Activated CD4-positive, alpha-beta T cell treated with anti-CD3 and anti-CD28 coated beads for 36 hours (primary cell): ENCODE data around the gene CBFA2T3. TPM values are rescaled to one million over a fixed set of nuclear protein-coding genes. Genes with fewer than 3 reads are reported as not detected.

Experiments
- ATAC-seq: fragments of 200-7000 bp; cut with Tn5 transposase; one replicate; pipeline ENCODE4 v1.10.0; 2021; ENCODE audit warnings: mild to moderate bottlenecking, moderate library complexity
- CTCF ChIA-PET: fragments of 350-600 bp; sonication (Branson Sonifier 250); formaldehyde crosslinking; loops from one replicate; lab custom pipeline; 2021; ENCODE audit warnings: antibody characterized with exemption; lab: Charles Lee
- POLR2A ChIA-PET: fragments of 350-600 bp; sonication (Branson Sonifier 250); formaldehyde crosslinking; loops from one replicate; lab custom pipeline; 2021; ENCODE audit warnings: antibody characterized with exemption, inconsistent platforms; lab: Charles Lee
- DNase-seq: peaks from one replicate; pipeline ENCODE4 v3.0.0-alpha.2; 2020
- H3K27ac Mint-ChIP-seq: one replicate; pipeline ENCODE4 v1.8.0; 2021; ENCODE audit warnings: mixed read lengths
- H3K27me3 Mint-ChIP-seq: one replicate; pipeline ENCODE4 v1.8.0; 2021; ENCODE audit warnings: mixed read lengths
- H3K36me3 Mint-ChIP-seq: one replicate; pipeline ENCODE4 v1.8.0; 2021; ENCODE audit warnings: low read depth, mixed read lengths
- H3K4me1 Mint-ChIP-seq: one replicate; pipeline ENCODE4 v1.8.0; 2021; ENCODE audit warnings: mixed read lengths
- H3K4me3 Mint-ChIP-seq: one replicate; pipeline ENCODE4 v1.8.0; 2021; ENCODE audit warnings: mild to moderate bottlenecking, moderate library complexity, mixed read lengths
- H3K9me3 Mint-ChIP-seq: one replicate; pipeline ENCODE4 v1.8.0; 2021; ENCODE audit warnings: low read depth, mixed read lengths
- intact Hi-C, 2 experiments: fragments of 100-400 bp; cut with DNase I in 1 of 2; cut with micrococcal nuclease in 1 of 2; formaldehyde crosslinking; loops; one replicate each; pipeline versions ENCODE4 v1.14.2 to v1.15.1; 2022 to 2024; cut with DNase I, micrococcal nuclease
- total RNA-seq, 2 experiments: library from RNA; stranded (reverse); gene quantifications; one replicate each; pipeline ENCODE4 v1.2.3, GENCODE V29; 2021

CBFA2T3 gene
- total RNA-seq, 2 experiments from 2014 or later, result 0.30 to 0.34 TPM

DNA sequence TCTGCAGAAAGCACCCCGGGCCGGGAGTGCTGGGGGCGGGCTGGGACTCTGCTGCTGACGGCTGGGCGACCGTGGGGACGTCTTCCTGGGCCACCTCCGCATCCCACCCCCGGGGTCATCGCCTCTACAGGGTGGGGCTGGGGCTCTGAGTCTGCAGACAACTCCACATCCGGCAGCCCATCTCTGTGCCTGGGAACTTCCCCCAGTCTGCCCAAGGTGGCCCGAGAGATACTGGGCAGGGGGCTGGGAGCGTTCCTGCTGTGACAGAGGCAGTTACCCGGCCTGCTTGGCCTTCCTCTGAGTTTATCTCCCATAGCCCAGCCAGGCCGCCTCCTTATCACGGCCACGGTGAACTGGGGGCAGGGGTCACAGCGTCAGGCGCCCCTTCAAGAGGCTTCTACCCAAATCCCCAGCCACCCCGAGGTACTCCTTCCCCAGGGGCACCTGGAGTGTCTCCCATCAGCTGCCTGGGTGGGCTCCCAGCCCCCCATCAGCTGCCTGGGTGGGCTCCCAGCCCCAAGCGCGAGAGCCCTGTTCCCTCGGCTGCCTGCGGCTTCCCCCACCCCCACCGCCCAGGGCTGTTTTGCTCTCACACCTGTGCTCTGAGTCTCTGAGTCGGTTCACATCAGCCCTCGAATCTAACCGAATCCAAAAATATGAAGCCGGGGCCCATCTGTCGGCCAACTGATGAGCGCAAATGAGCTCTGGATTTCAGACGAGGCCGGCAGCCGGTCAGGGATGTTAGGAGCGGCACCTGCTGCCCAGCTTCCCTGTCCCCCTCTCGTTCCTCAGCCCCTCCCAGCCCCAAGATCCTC is 15.6 kb upstream of the CBFA2T3 start:
- peak; percentile 36 for ATAC-seq
- peaks cover 3% of the 10 kb centered on the region for H3K9me3 Mint-ChIP-seq
- POLR2A ChIA-PET, result no interaction called here
- CTCF ChIA-PET, result no interaction called here
- H3K27me3 Mint-ChIP-seq, result no peaks in the 10 kb centered on the region
- no peaks in the 10 kb centered on the region for H3K36me3 Mint-ChIP-seq
- H3K27ac Mint-ChIP-seq, result no peak overlapping the region
- H3K4me3 Mint-ChIP-seq, result no peak overlapping the region
- intact Hi-C loops, result loop anchor here in 1 of 2 experiments (5.0 kb wide), 1 partner anchor 40 kb away; no protein-coding TSS in a partner anchor
- no peaks in the 10 kb centered on the region for H3K4me1 Mint-ChIP-seq
- no peak for DNase-seq

- Mint-ChIP-seq H3K4me1 (no peaks in the 10 kb centered on the region), H3K27ac (no peak overlapping the region), H3K4me3 (no peak overlapping the region), H3K27me3 (no peaks in the 10 kb centered on the region), H3K36me3 (no peaks in the 10 kb centered on the region), H3K9me3 (no peaks in the 10 kb centered on the region)
- POLR2A ChIA-PET, result no interaction called here
- intact Hi-C loops, result loop anchor here in 1 of 2 experiments (5.0 kb wide), 1 partner anchor 40 kb away; no protein-coding TSS in a partner anchor
- DNase-seq (no peak), ATAC-seq (no peak)
- CTCF ChIA-PET, result no interaction called here
Measured at GRCh38 chr16:88991813-88992350, 14.9 kb upstream of the CBFA2T3 start.

DNA sequence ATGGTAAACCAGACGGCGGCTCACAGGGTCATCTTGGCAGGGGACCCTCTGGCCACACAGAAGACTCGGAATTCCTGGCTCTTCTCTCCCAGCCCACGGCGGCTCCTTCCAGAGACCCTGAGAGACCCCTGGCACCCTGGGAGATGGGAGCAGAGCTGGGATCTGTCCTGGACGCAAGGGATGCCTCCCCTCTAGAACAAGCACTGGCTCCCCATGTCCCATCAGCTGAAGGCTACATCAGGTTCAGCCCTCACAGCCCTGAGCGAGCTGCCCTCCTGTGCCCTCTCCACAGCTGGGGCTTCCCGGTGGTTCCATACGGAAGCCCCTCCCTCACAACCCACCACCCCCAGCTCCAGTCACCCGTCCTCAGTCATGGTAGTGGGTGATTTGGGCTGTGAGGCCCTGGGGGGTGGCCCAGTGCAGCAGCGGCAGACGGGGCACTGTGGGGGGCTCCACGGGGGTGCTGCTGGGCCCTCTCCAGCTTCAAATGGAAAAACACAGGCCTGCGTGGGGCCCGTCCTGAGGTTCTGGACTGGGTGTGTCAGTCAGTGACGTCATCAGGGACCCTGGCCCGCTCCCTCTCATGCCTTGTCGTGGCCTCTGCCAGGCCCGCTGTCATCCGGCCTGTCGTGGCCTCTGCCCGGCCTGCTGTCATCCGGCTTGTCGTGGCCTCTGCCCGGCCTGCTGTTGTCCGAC is 13.0 kb upstream of the CBFA2T3 start:
- POLR2A ChIA-PET, result no interaction called here
- Mint-ChIP-seq H3K27ac (no peak overlapping the region), H3K36me3 (no peaks in the 10 kb centered on the region), H3K9me3 (no peaks in the 10 kb centered on the region), H3K27me3 (no peaks in the 10 kb centered on the region), H3K4me3 (no peak overlapping the region), H3K4me1 (no peaks in the 10 kb centered on the region)
- ATAC-seq (no peak), DNase-seq (no peak)
- CTCF ChIA-PET, result no interaction called here
- intact Hi-C loops, result loop anchor here in 1 of 2 experiments (5.0 kb wide), 1 partner anchor 42 kb away; no protein-coding TSS in a partner anchor

DNA sequence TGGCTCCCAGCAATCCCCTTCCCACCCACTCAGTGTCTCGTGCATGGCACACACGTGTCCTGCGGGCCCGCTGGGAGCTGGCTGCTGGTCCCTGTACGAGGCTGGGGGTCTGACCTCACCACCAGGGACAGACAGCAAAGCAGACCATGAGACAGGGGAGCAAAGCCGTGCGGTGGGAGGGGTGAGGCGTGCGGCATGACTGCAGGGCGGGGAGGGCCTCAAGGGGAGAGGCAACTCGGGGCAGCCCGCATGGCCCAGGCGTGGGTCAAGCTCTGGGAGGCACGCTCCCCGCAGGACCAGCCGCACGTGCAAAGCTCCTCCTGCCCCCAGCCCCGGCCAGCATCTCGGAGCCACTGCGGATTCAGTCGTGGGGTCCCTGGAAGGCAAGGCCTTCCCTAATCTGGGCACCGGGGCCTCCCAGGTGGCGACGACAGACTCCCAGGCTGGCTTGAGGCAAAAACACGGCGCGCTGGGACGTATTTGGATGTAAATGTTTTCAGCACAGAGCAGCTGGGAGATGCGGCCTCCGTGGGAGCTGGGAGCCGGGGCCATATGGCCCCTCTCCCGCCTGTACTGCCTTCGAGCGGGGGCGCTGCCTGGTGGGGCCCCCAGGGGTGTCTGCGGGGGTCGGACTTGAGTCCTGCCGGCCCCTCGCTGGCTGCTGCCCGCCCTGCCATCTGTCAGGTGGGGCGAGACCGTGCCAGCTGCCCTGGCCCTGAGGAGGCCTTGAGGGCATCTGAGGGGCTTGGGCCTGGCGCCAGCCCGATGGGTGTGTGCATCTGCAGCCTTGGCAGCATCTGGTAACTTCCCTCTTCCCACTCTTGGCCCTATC is 12.2 kb upstream of the CBFA2T3 start:
- intact Hi-C loops, result no loop called here
- H3K9me3 Mint-ChIP-seq, result no peaks in the 10 kb centered on the region

GRCh38 chr16:88985521-88985920 is 8.5 kb upstream of the CBFA2T3 start:
- Mint-ChIP-seq H3K36me3 (no peaks in the 10 kb centered on the region), H3K27me3 (no peaks in the 10 kb centered on the region), H3K4me1 (no peaks in the 10 kb centered on the region), H3K27ac (no peak overlapping the region), H3K9me3 (no peaks in the 10 kb centered on the region), H3K4me3 (no peak overlapping the region)
- intact Hi-C loops, result no loop called here
- no peak for ATAC-seq
- CTCF ChIA-PET, result no interaction called here
- POLR2A ChIA-PET, result no interaction called here
- no peak for DNase-seq

More for the DNA sequence above, 12.2 kb upstream of the CBFA2T3 start:
- Mint-ChIP-seq H3K27ac (no peak overlapping the region), H3K27me3 (no peaks in the 10 kb centered on the region), H3K4me3 (no peak overlapping the region), H3K36me3 (no peaks in the 10 kb centered on the region), H3K4me1 (no peaks in the 10 kb centered on the region)
- ChIA-PET CTCF (no interaction called here), POLR2A (no interaction called here)
- ATAC-seq (no peak), DNase-seq (no peak)

DNA sequence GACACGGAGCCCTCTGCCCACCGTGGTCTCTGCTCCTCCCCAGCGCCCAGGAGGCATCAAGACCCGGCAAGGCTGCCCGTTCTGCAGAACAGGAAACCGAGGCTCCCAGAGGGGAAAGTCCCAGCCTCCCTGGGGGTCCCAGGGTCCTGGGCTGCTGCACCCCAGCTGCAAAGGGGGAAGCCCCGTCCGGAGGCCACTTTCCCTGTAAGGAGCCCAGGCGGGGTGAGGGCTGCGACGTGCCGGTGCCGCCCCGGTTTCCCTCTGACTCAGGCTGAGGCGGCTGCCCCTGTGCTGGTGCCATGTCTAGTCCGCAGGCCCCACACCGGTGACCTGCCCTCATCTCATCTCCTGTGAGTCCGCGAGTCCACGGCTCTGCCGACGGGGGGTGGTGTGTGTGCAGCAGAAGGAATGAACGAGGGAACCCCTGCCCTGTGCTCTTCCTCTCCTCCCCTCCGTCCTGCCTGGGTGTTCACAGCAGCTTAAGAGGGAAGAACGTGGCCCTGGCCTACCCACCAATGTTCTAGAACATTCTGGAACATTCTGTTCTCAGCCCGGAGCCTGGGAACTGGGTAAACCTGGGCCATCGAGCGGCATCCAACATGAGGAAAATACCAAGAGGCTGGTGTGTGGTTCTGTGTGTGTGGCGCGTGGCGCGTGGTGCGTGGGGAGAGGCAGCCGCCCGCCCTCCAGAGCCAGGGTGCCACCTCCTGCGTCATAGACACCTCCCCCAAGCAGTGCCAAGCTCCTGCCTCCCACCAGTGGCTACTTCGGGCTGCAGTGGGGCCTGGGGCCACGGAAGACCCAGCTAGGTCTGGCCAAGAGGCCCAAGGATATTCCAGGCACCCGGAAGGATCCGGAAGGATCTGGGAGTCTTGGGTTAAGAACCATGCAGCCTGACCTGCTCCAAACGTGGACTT is 7.0 kb upstream of the CBFA2T3 start:
- Mint-ChIP-seq H3K9me3 (no peaks in the 10 kb centered on the region), H3K36me3 (no peaks in the 10 kb centered on the region), H3K27me3 (no peaks in the 10 kb centered on the region), H3K27ac (no peak overlapping the region), H3K4me3 (no peak overlapping the region), H3K4me1 (no peaks in the 10 kb centered on the region)
- ATAC-seq (no peak), DNase-seq (no peak)
- POLR2A ChIA-PET, result no interaction called here
- CTCF ChIA-PET, result no interaction called here
- intact Hi-C loops, result no loop called here

- no peaks in the 10 kb centered on the region for H3K4me1 Mint-ChIP-seq
- no peaks in the 10 kb centered on the region for H3K36me3 Mint-ChIP-seq
- CTCF ChIA-PET, result no interaction called here
- peaks cover 2% of the 10 kb centered on the region for H3K27me3 Mint-ChIP-seq
- H3K27ac Mint-ChIP-seq, result no peak overlapping the region
- POLR2A ChIA-PET, result no interaction called here
- H3K9me3 Mint-ChIP-seq, result no peaks in the 10 kb centered on the region
- no peak for DNase-seq
- no peak overlapping the region for H3K4me3 Mint-ChIP-seq
- no peak for ATAC-seq
- intact Hi-C loops, result no loop called here
Measured at GRCh38 chr16:88983165-88983564, 6.2 kb upstream of the CBFA2T3 start.

GRCh38 chr16:88982286-88983084 is 5.5 kb upstream of the CBFA2T3 start:
- intact Hi-C loops, result no loop called here
- DNase-seq (no peak), ATAC-seq (no peak)
- H3K27ac Mint-ChIP-seq, result no peak overlapping the region
- ChIA-PET CTCF (interaction anchor here (0.6 kb wide), 1 partner anchor 617 kb away, joined by 3 read pairs; no protein-coding TSS in a partner anchor), POLR2A (no interaction called here)
- H3K4me1 Mint-ChIP-seq, result no peaks in the 10 kb centered on the region
- H3K4me3 Mint-ChIP-seq, result no peak overlapping the region
- H3K9me3 Mint-ChIP-seq, result no peaks in the 10 kb centered on the region
- no peaks in the 10 kb centered on the region for H3K36me3 Mint-ChIP-seq
- peaks cover 2% of the 10 kb centered on the region for H3K27me3 Mint-ChIP-seq

DNA sequence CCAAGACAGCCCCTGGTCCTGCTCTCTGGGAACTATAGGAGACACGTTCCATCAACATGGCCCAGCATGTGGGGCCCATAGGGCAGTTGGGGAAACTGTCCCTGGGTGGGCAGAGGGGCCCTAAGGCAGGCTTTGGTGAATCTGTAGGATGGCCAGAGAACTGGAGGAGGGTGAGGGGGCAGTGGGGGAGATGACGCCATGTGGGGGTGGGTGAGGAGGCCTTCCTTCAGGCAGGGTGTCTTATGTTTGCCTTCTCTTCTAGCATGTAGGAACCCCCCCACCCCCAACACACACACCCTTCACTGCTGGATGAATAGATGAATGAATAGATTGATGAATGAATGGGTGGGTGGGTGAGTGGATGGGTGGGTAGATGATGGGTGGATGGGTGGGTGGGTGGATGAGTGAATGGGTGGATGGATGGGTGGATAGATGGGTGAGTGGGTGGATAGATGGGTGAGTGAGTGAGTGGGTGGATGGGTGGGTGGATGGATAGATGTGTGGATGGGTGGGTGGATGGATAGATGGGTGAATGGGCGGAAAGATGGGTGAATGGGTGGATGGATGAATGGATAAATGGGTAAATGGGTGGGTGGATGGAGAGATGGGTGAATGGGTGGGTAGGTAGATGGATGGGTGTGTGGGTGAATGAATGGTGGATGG is 2.5 kb upstream of the CBFA2T3 start:
- peaks cover 12% of the 10 kb centered on the region for H3K27me3 Mint-ChIP-seq
- H3K4me1 Mint-ChIP-seq, result peaks cover 2% of the 10 kb centered on the region
- no peak overlapping the region for H3K4me3 Mint-ChIP-seq
- POLR2A ChIA-PET, result no interaction called here
- ATAC-seq, result no peak
- intact Hi-C loops, result no loop called here
- H3K9me3 Mint-ChIP-seq, result no peaks in the 10 kb centered on the region
- no peak for DNase-seq
- CTCF ChIA-PET, result no interaction called here
- no peaks in the 10 kb centered on the region for H3K36me3 Mint-ChIP-seq
- no peak overlapping the region for H3K27ac Mint-ChIP-seq
